RPMI8226 (cell line): ENCODE measurements around the gene DCC.

Source experiments
- DNase-seq: peaks from one replicate; pipeline ENCODE4 v3.0.0-alpha.2; 2015

DCC gene

DNA sequence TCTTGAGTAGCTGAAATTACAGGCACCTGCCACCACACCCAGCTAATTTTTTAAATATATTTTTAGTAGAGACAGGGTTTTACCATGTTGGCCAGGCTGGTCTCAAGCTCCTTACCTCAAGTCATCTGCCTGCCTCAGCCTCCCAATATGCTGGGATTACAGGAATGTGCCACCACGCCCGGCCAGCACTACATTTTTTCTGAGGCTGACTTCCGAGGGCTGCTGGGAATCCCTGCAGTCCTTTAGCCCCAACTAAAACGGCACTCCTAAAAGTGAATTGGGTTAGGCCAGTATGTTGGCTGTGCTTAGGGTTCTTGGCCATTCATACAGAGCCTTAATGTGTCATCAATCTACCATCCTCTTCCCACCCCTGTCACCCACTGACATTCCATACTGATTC is 375.4 kb downstream of the DCC start:
- DNase-seq, result no peak

DNA sequence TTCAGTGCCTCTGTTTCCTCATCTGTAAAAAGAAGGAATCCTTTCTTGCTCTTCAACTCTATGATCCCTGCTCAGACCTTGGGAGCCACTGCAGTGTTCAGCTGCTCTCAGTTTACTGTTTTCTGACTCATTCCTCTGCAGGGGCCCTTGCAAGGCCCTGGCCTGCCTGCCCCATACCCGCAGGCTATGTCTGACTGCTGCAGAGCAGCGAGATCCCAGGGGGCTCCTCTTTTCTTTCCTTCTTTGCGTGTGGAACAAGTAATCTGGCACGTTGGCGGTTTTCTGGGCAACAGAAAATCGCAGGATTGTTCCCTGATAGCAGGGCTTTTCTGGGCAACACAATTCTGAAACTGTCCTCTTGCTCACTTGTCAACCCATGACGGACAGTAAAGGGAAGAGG is 376.0 kb downstream of the DCC start:
- no peak for DNase-seq

GRCh38 chr18:52716973-52717372 is 377.0 kb downstream of the DCC start:
- DNase-seq, result no peak

DNA sequence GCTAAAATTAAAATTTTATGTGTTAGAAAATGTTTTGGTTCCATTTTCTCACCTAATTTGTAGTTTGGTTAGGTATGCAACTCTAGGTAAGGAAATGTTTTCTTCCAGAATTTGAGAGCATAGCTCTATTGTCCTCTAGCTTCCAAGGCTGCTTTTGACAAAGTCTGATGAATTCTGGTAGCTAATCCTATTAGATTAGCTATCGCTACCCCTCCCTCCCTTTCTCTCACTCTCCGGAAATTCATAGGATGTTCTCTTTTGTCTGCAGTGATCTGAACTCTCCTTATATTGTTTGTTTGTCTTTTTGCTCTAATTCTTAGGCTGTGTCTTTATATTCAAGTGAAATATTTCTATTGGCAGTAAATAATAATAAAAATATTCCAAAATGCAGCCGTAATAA is 382.9 kb downstream of the DCC start:
- no peak for DNase-seq

GRCh38 chr18:52723550-52723970 is 383.6 kb downstream of the DCC start:
- DNase-seq, result no peak

- no peak for DNase-seq
These were observed 391.1 kb downstream of the DCC start for GRCh38 chr18:52730972-52731619.

DNA sequence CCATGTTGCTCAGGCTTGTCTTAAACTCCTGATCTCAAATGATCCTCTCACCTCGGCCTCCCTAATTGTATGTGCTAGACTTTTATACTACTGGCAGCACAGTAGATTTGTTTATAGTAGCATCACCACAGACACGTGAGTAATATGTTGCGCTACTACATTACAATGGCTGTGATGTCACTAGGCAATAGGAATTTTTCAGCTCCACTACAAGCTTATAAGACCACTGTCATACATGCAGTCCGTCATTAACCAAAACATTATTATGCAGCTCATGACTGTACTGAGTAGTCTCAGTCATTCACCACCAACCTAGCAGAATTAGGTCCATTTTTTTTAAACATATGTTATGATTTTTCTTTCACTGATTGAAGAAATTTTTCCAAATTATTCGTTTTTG is 398.9 kb downstream of the DCC start:
- DNase-seq, result no peak

- DNase-seq, result no peak
These were observed 407.0 kb downstream of the DCC start for GRCh38 chr18:52746986-52747385.

DNA sequence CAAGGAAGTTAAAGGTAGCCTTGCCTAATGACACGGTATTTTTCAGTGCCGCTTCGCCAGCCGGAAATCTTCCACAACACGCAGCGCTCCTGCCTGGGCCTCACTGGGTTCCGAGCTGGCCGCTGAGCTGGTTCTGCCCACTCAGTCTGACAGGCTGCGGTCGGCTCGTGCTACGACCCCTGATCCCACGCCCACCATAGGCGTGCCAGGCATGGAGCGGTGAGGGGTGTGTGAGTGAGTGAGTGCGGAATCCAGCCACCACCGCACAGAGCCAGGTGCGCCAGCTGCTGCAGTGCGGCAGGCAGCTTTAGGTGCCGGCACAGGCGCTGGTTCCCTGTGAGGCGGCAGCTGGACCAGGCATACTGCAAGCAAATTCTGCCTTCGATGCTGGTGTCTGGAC is 407.9 kb downstream of the DCC start:
- no peak for DNase-seq

DNA sequence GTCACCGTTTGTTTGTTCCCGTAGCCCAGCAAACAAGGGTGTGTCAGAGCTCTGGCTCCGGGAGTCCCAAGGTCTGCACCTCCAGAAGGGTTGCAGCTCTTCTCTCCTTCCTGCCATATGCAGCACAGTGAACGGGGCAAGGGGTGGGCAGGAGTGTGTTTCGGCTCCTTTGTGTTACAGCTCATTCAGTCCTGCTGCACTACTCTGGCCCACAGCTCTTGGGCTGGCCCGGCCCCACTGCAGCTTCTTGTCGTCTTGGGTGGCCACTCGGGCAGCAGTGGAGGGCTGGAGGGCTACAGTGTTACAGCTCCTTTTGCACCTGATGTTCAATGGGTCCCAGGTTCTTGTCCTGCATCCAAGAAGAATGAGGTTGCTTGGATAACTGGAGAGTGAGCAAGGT is 408.3 kb downstream of the DCC start:
- no peak for DNase-seq

GRCh38 chr18:52749542-52749941 is 409.5 kb downstream of the DCC start:
- no peak for DNase-seq

GRCh38 chr18:52750995-52751394 is 411.0 kb downstream of the DCC start:
- DNase-seq, result no peak

GRCh38 chr18:52764316-52764715 is 424.3 kb downstream of the DCC start:
- no peak for DNase-seq

DNA sequence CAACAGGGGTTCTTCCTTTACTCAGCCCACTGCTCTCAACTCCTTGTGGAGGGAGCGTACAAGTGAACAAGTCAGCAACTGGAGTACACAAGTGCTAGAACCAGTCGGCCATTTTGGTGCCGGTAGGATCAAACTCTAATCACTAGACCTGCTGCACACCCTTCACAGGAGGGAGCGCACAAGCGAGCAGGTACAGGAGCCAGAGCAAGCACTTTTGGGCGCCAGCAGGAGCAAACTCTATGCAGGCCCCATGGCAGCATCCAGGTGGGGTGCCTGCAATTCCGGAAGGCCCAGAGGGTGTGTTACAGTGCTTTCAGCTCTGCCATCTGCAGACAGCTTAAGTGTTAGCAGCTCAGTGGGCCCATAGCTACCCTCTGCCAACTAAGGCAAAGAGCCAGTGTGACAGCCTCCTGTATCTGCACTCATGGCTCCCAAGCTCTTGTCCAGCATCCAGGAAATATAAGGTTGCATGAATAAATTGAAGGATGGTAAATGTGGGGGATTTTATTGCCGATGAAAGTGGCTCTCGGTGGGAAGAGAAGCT is 426.1 kb downstream of the DCC start:
- no peak for DNase-seq

GRCh38 chr18:52781113-52781512 is 441.1 kb downstream of the DCC start:
- DNase-seq, result no peak

- no peak for DNase-seq
These were observed 451.3 kb downstream of the DCC start for GRCh38 chr18:52791321-52791720.

- no peak for DNase-seq
These were observed 472.8 kb downstream of the DCC start for GRCh38 chr18:52812834-52813233.

DNA sequence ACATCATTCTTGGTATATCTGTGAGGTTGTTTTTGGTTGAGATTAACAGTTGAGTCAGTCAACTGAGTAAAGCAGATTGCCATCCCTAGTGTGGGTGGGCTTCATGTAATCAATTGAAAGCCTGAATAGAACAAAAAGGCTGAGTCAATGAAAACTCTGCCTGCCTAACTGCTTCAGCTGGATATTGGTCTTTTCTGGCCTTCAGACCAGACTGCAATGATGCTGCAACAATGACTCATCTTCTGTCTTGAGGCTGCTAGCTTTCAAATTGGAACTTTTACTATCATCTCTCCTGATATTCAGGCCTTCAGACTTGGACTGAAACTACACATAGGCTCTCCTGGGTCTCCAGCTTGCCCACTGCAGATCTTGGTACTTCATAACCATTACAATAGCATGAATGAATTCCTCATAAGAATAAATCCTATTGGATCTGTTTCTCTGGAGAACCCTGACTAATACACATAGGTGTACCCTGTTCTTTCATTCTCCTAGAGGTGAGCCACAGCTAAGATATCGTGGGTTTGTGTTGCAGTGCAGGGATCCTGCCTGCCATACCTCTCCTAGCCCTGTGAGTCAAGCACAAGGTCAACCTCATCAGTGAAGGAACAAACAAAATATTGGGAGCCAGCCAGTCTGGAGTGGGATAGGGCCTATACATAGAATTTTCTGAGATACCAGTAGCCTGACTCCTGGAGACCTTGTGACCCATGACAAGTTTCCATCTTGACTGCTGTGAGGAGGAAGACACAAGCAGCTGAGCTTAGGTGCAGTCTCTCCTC is 473.8 kb downstream of the DCC start:
- no peak for DNase-seq

DNA sequence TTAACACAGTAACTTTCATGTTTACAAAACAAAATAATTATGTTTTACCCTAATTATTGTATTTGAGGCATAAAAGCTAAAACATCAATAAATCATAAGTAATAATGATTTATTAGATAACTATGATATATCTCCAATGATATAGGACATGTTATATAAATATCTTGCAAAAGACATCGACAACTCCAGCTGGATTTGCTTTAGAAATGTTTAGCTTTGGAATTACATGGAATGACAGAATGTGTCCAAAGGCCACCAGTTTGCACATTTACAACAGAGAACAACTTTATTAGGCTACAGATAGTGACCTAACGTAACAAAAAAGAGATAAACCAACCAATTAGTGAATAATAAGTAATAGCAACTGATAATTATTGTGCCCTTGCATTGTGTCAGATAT is 475.7 kb downstream of the DCC start:
- DNase-seq, result no peak

DNA sequence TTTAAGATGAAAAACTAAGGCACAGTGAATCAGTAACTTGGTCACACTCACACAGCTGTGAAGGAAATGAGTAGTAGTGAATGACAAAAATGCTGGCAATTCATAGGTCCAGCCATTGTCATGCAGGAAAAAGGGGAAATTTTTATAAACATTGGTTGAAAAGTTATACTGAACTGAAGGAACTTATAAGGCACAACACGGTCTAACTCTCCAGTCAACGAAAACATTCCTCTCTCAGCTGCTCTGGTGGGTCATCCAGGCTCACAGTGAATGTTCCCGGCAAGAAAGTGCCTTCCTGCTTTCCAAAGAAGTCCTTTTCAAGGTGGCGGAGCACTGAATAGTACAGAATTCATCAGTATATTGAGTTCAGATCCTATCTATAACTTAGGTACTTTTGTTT is 476.1 kb downstream of the DCC start:
- DNase-seq, result no peak

GRCh38 chr18:52822160-52822559 is 482.2 kb downstream of the DCC start:
- DNase-seq, result no peak

DNA sequence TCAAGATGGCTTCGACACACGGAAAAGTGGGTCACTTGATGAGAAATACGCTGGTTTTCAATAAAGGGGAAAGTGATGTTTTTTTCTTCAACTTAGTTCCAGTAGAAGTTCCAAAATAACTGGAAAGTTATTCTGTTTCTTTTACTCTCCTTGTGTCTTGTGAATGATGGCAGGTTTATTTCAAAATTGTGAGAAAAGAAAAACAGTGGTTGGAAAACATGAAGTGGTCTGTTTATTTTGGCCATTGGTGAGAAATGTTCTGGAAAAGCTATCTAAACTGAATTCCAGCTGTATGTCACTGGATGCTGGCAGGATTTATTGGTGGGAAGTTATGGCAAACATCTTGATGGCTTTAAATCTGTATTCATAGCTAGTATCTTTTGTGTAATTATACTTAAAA is 484.1 kb downstream of the DCC start:
- DNase-seq, result no peak

- DNase-seq, result no peak
These were observed 487.0 kb downstream of the DCC start for GRCh38 chr18:52826994-52827393.

DNA sequence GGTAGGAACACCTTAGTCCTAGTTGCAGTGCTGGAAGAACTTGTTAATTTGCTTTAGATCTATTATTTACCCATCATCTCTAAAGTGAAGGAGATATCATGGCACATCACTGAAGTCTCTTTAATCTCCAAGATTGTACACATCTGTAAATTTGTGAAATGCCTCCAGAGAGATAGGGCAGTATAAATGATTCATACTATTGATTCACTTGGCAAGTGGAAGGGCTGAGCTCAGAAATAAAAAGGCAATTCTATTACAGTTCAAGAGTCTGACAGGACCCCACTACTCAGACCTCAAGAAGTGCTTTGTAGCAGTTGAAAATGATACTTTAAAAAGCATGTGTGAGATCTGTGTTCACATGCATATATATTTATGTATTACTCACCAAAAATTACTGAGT is 489.3 kb downstream of the DCC start:
- no peak for DNase-seq
